ENCODE measurements around the gene COQ8B. TPM values are rescaled to one million over a fixed set of nuclear protein-coding genes. Genes with fewer than 3 reads are reported as not detected.

Gene COQ8B
- total RNA-seq, 1 experiment from 2014 or later: 62.9 TPM

GRCh38 chr19:40685563-40685962, 31.1 kb downstream of the COQ8B start:
- POLR2A ChIA-PET: no interaction called here

DNA sequence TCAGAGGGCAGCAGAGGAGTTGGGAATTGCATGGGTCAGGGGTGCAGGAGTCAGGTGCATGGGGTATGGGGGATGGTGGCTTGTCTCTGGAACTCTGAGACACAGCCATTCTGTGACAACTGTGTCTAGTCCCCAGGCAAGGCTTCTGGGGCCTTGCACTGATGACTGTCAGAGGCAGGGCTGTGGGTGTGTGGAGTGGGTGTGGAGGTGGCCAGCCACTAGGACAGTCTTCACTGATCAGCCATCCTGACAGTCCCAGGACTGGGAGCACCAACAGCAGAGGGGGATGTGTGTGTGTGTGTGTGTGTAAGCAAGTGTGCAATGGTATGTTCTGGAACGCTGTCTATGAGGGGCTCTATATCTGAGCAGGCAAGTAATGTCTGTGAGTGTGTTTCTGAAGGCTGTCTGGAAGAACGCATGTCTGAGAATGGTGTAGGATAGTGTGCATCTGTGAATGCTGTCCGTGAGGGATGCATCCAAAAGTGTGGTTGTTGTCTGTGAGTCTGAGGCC, 31.6 kb downstream of the COQ8B start:
- no peaks in the 10 kb centered on the region for H3K4me1 Mint-ChIP-seq
- POLR2A ChIA-PET: no interaction called here
- TF ChIP-seq OVOL2 (CRISPR knock-in tag; IDR thresholded peaks at IDR 0.05; ENCODE audit: borderline replicate concordance) (no peak), TEAD4 (CRISPR knock-in tag; IDR thresholded peaks at IDR 0.05) (no peak), ZSCAN18 (CRISPR knock-in tag; IDR thresholded peaks at IDR 0.05) (no peak), ZBTB21 (CRISPR knock-in tag; IDR thresholded peaks at IDR 0.05; ENCODE audit: borderline replicate concordance) (no peak), CREB1 (CRISPR knock-in tag; IDR thresholded peaks at IDR 0.05) (no peak), CBFB (CRISPR knock-in tag; IDR thresholded peaks at IDR 0.05; ENCODE audit: low read depth) (no peak), SMAD4 (CRISPR knock-in tag; IDR thresholded peaks at IDR 0.05) (no peak)
- TF ChIP-seq, protein P1, sequence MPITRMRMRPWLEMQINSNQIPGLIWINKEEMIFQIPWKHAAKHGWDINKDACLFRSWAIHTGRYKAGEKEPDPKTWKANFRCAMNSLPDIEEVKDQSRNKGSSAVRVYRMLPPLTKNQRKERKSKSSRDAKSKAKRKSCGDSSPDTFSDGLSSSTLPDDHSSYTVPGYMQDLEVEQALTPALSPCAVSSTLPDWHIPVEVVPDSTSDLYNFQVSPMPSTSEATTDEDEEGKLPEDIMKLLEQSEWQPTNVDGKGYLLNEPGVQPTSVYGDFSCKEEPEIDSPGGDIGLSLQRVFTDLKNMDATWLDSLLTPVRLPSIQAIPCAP (CRISPR knock-in tag; IDR thresholded peaks at IDR 0.05): no peak
- TF ChIP-seq, protein P2, sequence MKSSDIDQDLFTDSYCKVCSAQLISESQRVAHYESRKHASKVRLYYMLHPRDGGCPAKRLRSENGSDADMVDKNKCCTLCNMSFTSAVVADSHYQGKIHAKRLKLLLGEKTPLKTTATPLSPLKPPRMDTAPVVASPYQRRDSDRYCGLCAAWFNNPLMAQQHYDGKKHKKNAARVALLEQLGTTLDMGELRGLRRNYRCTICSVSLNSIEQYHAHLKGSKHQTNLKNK (CRISPR knock-in tag; IDR thresholded peaks at IDR 0.05): no peak
- TF ChIP-seq, protein P3, sequence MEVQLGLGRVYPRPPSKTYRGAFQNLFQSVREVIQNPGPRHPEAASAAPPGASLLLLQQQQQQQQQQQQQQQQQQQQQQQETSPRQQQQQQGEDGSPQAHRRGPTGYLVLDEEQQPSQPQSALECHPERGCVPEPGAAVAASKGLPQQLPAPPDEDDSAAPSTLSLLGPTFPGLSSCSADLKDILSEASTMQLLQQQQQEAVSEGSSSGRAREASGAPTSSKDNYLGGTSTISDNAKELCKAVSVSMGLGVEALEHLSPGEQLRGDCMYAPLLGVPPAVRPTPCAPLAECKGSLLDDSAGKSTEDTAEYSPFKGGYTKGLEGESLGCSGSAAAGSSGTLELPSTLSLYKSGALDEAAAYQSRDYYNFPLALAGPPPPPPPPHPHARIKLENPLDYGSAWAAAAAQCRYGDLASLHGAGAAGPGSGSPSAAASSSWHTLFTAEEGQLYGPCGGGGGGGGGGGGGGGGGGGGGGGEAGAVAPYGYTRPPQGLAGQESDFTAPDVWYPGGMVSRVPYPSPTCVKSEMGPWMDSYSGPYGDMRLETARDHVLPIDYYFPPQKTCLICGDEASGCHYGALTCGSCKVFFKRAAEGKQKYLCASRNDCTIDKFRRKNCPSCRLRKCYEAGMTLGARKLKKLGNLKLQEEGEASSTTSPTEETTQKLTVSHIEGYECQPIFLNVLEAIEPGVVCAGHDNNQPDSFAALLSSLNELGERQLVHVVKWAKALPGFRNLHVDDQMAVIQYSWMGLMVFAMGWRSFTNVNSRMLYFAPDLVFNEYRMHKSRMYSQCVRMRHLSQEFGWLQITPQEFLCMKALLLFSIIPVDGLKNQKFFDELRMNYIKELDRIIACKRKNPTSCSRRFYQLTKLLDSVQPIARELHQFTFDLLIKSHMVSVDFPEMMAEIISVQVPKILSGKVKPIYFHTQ (CRISPR knock-in tag; IDR thresholded peaks at IDR 0.05): no peak
- TF ChIP-seq, protein P4, sequence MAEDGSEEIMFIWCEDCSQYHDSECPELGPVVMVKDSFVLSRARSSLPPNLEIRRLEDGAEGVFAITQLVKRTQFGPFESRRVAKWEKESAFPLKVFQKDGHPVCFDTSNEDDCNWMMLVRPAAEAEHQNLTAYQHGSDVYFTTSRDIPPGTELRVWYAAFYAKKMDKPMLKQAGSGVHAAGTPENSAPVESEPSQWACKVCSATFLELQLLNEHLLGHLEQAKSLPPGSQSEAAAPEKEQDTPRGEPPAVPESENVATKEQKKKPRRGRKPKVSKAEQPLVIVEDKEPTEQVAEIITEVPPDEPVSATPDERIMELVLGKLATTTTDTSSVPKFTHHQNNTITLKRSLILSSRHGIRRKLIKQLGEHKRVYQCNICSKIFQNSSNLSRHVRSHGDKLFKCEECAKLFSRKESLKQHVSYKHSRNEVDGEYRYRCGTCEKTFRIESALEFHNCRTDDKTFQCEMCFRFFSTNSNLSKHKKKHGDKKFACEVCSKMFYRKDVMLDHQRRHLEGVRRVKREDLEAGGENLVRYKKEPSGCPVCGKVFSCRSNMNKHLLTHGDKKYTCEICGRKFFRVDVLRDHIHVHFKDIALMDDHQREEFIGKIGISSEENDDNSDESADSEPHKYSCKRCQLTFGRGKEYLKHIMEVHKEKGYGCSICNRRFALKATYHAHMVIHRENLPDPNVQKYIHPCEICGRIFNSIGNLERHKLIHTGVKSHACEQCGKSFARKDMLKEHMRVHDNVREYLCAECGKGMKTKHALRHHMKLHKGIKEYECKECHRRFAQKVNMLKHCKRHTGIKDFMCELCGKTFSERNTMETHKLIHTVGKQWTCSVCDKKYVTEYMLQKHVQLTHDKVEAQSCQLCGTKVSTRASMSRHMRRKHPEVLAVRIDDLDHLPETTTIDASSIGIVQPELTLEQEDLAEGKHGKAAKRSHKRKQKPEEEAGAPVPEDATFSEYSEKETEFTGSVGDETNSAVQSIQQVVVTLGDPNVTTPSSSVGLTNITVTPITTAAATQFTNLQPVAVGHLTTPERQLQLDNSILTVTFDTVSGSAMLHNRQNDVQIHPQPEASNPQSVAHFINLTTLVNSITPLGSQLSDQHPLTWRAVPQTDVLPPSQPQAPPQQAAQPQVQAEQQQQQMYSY (CRISPR knock-in tag; IDR thresholded peaks at IDR 0.05): no peak
- ATAC-seq: no peak
- H3K27ac Mint-ChIP-seq: no peak overlapping the region
- H3K36me3 Mint-ChIP-seq: peaks cover 28% of the 10 kb centered on the region
- H3K4me3 Mint-ChIP-seq: no peak overlapping the region
- CTCF ChIA-PET: no interaction called here
- H3K9me3 Mint-ChIP-seq: no peaks in the 10 kb centered on the region
- H3K27me3 Mint-ChIP-seq (ENCODE audit: low read depth): no peaks in the 10 kb centered on the region
- DNase-seq (ENCODE audit: low spot score): no peak

More at GRCh38 chr19:40685563-40685962, 31.1 kb downstream of the COQ8B start:
- Mint-ChIP-seq H3K4me1 (no peaks in the 10 kb centered on the region), H3K27me3 (ENCODE audit: low read depth) (no peaks in the 10 kb centered on the region), H3K36me3 (peaks cover 25% of the 10 kb centered on the region), H3K4me3 (no peak overlapping the region), H3K9me3 (no peaks in the 10 kb centered on the region), H3K27ac (no peak overlapping the region)
- TF ChIP-seq KAT7 (CRISPR knock-in tag; IDR thresholded peaks at IDR 0.05; ENCODE audit: borderline replicate concordance) (no peak), NFATC4 (CRISPR knock-in tag; IDR thresholded peaks at IDR 0.05) (no peak), PRRX2 (CRISPR knock-in tag; IDR thresholded peaks at IDR 0.05) (no peak), CDX4 (CRISPR knock-in tag; IDR thresholded peaks at IDR 0.05; ENCODE audit: borderline replicate concordance) (no peak), MXD4 (CRISPR knock-in tag; IDR thresholded peaks at IDR 0.05; ENCODE audit: borderline replicate concordance) (no peak), NFYB (CRISPR knock-in tag; conservative IDR thresholded peaks at IDR 0.05; ENCODE audit: low read depth) (no peak)
- no peak for ATAC-seq
- no peak for DNase-seq (ENCODE audit: low spot score)
- CTCF ChIA-PET: no interaction called here

All from WTC11 (cell line).